Stimulated activated CD8-positive, alpha-beta memory T cell treated with anti-CD3 and anti-CD28 coated beads, Interleukin-2, amount 100 ng/mL, for 48 hours (primary cell): ENCODE results near the gene CARHSP1.
"Not testable (repeated sequence)": the region's sequence is repeated elsewhere in the genome, so short reads cannot be mapped to it uniquely, and the experiment has no call there.

Experiments used
- DNase-seq, 2 donors: peaks; one replicate each; pipeline ENCODE4 v3.0.0-alpha.2; 2020; ENCODE audit warnings: low read depth in 2 of 2

The CARHSP1 gene

GRCh38 chr16:8893426-8893825, 24.6 kb upstream of the CARHSP1 start:
- DNase-seq = no peak

GRCh38 chr16:8892101-8892575, 23.3 kb upstream of the CARHSP1 start:
- no peak for DNase-seq

- DNase-seq = no peak
Measured at GRCh38 chr16:8890549-8890921, 21.7 kb upstream of the CARHSP1 start.

GRCh38 chr16:8889893-8890548, 21.2 kb upstream of the CARHSP1 start:
- no peak for DNase-seq

GRCh38 chr16:8888951-8889892, 20.4 kb upstream of the CARHSP1 start:
- no peak for DNase-seq

- DNase-seq = no peak
Measured at GRCh38 chr16:8887952-8888560, 19.2 kb upstream of the CARHSP1 start.

- DNase-seq = no peak
Measured at GRCh38 chr16:8887431-8887765, 18.6 kb upstream of the CARHSP1 start.

- no peak for DNase-seq
Measured at GRCh38 chr16:8886593-8887430, 18.0 kb upstream of the CARHSP1 start.

GRCh38 chr16:8885674-8886592, 17.1 kb upstream of the CARHSP1 start:
- DNase-seq = no peak

GRCh38 chr16:8882725-8883377, 14.0 kb upstream of the CARHSP1 start:
- DNase-seq = no peak

- no peak for DNase-seq
Measured at GRCh38 chr16:8882041-8882617, 13.3 kb upstream of the CARHSP1 start, which contains the start of gene LITAFD. LITAFD (plus strand) TSS chr16:8882351; CDS start chr16:8884356, 2,005 bp downstream.

GRCh38 chr16:8880839-8881510, 12.2 kb upstream of the CARHSP1 start:
- no peak for DNase-seq

GRCh38 chr16:8878523-8878911, 9.7 kb upstream of the CARHSP1 start:
- DNase-seq = no peak

- no peak for DNase-seq
Measured at GRCh38 chr16:8877894-8878522, 9.2 kb upstream of the CARHSP1 start.

- DNase-seq = not testable (repeated sequence)
Measured at GRCh38 chr16:8875317-8875716, 6.5 kb upstream of the CARHSP1 start.

- no peak for DNase-seq
Measured at GRCh38 chr16:8874388-8874787, 5.6 kb upstream of the CARHSP1 start.

- not testable (repeated sequence) for DNase-seq
Measured at GRCh38 chr16:8873866-8874195, 5.0 kb upstream of the CARHSP1 start.

- no peak for DNase-seq
Measured at GRCh38 chr16:8872967-8873865, 4.4 kb upstream of the CARHSP1 start.
